ENCODE measurements around the gene MEAK7. TPM values are rescaled to one million over a fixed set of nuclear protein-coding genes. Genes with fewer than 3 reads are reported as not detected.

The MEAK7 gene
- total RNA-seq, 1 experiment from 2014 or later, result 30.9 TPM

DNA sequence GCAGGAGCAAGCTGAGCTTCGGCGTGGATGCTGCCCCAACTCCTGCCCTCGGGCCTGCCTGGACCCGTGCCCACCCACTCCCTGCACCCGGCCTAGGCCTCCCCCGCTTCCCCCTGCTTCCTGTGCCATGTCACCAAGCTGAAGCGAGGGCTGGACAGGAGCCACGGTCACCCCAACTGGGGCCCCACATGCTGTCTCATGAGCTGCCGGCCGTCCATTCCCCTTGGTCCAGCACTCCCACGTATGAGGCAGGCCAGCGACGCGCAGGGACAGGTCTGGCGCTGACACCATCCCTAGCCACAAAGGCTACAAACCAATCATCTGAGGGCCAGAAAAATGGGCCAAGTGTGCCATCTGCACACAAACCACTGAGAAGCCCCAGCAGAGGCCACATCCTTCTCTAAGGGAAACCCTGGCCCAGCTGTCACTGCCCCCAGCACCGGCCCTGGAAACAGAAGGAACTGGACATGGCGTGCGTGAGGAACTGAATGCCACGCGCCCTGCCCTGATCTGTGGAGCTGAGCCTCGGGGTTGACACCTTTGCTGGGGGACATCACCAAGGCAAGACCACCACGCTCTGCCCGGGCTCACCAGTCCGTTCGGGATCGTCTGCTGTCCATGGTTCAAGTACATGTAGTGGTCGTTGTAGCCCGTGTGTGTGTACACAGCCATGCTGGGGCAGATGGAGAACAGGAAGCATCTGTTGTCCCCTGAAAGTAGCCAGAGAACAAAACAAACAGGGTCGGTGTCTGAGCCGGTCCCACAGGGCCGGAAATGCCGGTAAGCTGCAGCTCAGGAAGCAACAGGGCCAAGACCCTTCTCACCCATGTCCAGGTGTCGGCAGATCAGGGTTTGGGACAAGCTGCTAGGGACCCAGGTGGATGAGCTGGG is 22.2 kb downstream of the MEAK7 start:
- Mint-ChIP-seq H3K27me3 (ENCODE audit: insufficient read depth, unreplicated experiment) (no peaks in the 10 kb centered on the region), H3K4me1 (ENCODE audit: low read depth, unreplicated experiment) (no peaks in the 10 kb centered on the region), H3K36me3 (ENCODE audit: insufficient read depth, unreplicated experiment) (peaks cover 16% of the 10 kb centered on the region), H3K27ac (ENCODE audit: unreplicated experiment) (no peak overlapping the region), H3K4me3 (ENCODE audit: unreplicated experiment) (no peak overlapping the region), H3K9me3 (ENCODE audit: unreplicated experiment) (no peaks in the 10 kb centered on the region)
- CTCF ChIA-PET, result interaction anchor here (1.2 to 1.4 kb wide), 2 partner anchors 174 to 259 kb away, joined by 3 read pairs; no protein-coding TSS in a partner anchor
- BruUV-seq (replicated peaks), result no TSS peak
- no peaks in the 10 kb centered on the region for H3K9me3 ChIP-seq
- intact Hi-C loops (cut with micrococcal nuclease; ENCODE audit: unreplicated experiment), result loop anchor here (10.0 kb wide), 2 partner anchors 297 to 397 kb away; partner anchors contain the start of gene TAF1C
- TF ChIP-seq, protein P1, sequence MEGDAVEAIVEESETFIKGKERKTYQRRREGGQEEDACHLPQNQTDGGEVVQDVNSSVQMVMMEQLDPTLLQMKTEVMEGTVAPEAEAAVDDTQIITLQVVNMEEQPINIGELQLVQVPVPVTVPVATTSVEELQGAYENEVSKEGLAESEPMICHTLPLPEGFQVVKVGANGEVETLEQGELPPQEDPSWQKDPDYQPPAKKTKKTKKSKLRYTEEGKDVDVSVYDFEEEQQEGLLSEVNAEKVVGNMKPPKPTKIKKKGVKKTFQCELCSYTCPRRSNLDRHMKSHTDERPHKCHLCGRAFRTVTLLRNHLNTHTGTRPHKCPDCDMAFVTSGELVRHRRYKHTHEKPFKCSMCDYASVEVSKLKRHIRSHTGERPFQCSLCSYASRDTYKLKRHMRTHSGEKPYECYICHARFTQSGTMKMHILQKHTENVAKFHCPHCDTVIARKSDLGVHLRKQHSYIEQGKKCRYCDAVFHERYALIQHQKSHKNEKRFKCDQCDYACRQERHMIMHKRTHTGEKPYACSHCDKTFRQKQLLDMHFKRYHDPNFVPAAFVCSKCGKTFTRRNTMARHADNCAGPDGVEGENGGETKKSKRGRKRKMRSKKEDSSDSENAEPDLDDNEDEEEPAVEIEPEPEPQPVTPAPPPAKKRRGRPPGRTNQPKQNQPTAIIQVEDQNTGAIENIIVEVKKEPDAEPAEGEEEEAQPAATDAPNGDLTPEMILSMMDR (IDR thresholded peaks at IDR 0.05; ENCODE audit: insufficient read depth in 1 of 2, low read depth in 1 of 2, low read length in 1 of 2, severe bottlenecking in 1 of 2, unreplicated experiment in 1 of 2), result no peak
- H3K4me1 ChIP-seq, result no peaks in the 10 kb centered on the region
- DNase-seq, result peak in 1 of 2 experiments; percentile 29
- POLR2A ChIA-PET, result no interaction called here
- no peak overlapping the region for H3K4me3 ChIP-seq (ENCODE audit: low read depth, low read length)
- H3K36me3 ChIP-seq (ENCODE audit: control insufficient read depth, insufficient read depth, low read length), result no peaks in the 10 kb centered on the region; the same call in none of the 2 replicates
- no peaks in the 10 kb centered on the region for H3K27me3 ChIP-seq (replicated peaks; ENCODE audit: control insufficient read depth, insufficient read depth, low read length)

DNA sequence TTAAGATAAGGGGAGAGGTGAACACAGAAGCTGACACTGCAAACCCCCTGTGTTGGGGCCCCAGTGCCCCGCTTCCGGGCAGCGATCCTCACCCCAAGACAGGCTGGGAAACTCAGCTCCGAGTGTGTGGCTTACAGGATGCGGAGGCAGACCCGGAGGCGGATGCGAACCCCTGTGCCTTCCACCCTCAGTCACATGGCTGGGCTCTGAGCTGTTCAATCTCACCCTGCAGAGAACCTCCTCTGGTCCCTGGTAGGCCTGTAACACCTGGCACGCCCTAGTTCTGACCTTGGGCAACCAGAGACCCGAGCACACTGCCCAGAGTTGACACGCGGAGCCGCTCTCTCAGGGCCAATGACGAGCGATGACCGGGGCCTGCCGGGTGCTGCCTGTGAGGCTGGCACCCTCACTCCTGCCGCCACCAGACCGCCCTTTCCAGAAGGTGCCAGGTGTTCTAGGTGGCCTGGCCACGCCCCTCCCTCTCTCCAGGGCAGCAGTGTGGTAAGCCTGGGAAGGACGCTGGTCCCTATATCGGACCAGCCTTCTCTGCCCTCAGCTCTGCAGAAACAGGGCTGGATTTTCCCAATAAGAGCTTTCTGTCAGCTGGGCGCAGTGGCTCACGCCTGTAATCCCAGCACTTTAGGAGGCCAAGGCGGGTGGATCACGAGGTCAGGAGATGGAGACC is 23.3 kb downstream of the MEAK7 start:
- DNase-seq, result no peak
- TF ChIP-seq, protein P1 (IDR thresholded peaks at IDR 0.05; ENCODE audit: insufficient read depth in 1 of 2, low read depth in 1 of 2, low read length in 1 of 2, severe bottlenecking in 1 of 2, unreplicated experiment in 1 of 2), result no peak
- intact Hi-C loops (cut with micrococcal nuclease; ENCODE audit: unreplicated experiment), result loop anchor here (10.0 kb wide), 2 partner anchors 296 to 396 kb away; partner anchors contain the start of gene TAF1C
- ChIA-PET CTCF (interaction anchor here (1.2 kb wide), 1 partner anchor 173 kb away, joined by 3 read pairs; no protein-coding TSS in a partner anchor), POLR2A (interaction anchor here (0.7 kb wide), 1 partner anchor 202 kb away, joined by 3 read pairs; no protein-coding TSS in a partner anchor)
- Mint-ChIP-seq H3K27me3 (ENCODE audit: insufficient read depth, unreplicated experiment) (no peaks in the 10 kb centered on the region), H3K4me3 (ENCODE audit: unreplicated experiment) (no peak overlapping the region), H3K4me1 (ENCODE audit: low read depth, unreplicated experiment) (no peaks in the 10 kb centered on the region), H3K9me3 (ENCODE audit: unreplicated experiment) (no peaks in the 10 kb centered on the region), H3K27ac (ENCODE audit: unreplicated experiment) (no peak overlapping the region), H3K36me3 (ENCODE audit: insufficient read depth, unreplicated experiment) (peaks cover 21% of the 10 kb centered on the region)
- Histone ChIP-seq H3K4me1 (no peaks in the 10 kb centered on the region), H3K27me3 (replicated peaks; ENCODE audit: control insufficient read depth, insufficient read depth, low read length) (no peaks in the 10 kb centered on the region), H3K9me3 (no peaks in the 10 kb centered on the region), H3K4me3 (ENCODE audit: low read depth, low read length) (no peak overlapping the region), H3K36me3 (ENCODE audit: control insufficient read depth, insufficient read depth, low read length) (peaks cover 2% of the 10 kb centered on the region)
- no TSS peak for BruUV-seq (replicated peaks)

DNA sequence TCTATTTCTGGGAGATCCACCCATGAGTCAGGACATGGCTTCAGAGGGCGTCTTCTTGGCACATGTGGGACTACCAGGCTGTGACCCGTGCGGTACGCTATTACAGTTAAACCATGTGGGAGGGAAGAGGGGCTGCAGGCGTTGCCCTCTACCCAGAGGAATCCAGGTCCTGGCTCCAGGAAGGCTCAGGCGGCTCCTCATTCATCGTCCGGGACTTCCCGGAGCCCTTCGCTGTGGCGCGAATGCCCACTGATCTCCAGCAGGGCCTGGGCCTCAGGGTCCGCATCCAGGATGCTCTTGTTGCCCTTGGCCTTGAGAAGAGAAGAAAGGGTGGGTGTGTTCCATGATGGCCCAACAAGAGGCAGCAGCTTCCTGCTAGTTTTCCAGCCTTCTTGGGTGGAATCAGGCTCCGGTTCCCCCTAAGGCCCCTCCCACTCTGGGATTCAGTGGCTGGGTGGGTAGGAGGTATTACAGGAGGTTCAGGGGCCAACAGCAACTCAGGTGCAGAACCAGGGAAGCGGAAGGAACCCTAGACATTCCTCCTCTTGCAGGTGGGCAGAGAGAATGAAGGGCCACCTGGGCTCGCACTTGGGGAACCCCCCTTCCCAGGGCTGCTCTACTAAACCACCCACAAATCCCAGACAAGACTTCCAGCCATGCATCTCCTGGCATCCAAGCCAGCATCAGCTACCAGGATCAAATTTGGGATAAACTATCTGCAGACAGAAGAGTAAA is 24.6 kb downstream of the MEAK7 start:
- H3K4me3 Mint-ChIP-seq (ENCODE audit: unreplicated experiment), result no peak overlapping the region
- BruUV-seq (replicated peaks), result no TSS peak
- TF ChIP-seq, protein P1 (IDR thresholded peaks at IDR 0.05; ENCODE audit: insufficient read depth in 1 of 2, low read depth in 1 of 2, low read length in 1 of 2, severe bottlenecking in 1 of 2, unreplicated experiment in 1 of 2), result no peak
- no peaks in the 10 kb centered on the region for H3K27me3 ChIP-seq (replicated peaks; ENCODE audit: control insufficient read depth, insufficient read depth, low read length)
- ChIA-PET POLR2A (no interaction called here), CTCF (no interaction called here)
- peaks cover 9% of the 10 kb centered on the region for H3K4me1 ChIP-seq
- intact Hi-C loops (cut with micrococcal nuclease; ENCODE audit: unreplicated experiment), result loop anchor here (10.0 kb wide), 2 partner anchors 295 to 395 kb away; partner anchors contain the start of gene TAF1C
- H3K27me3 Mint-ChIP-seq (ENCODE audit: insufficient read depth, unreplicated experiment), result no peaks in the 10 kb centered on the region
- H3K9me3 Mint-ChIP-seq (ENCODE audit: unreplicated experiment), result peaks cover 9% of the 10 kb centered on the region
- no peak overlapping the region for H3K27ac Mint-ChIP-seq (ENCODE audit: unreplicated experiment)
- H3K9me3 ChIP-seq, result no peaks in the 10 kb centered on the region
- H3K36me3 Mint-ChIP-seq (ENCODE audit: insufficient read depth, unreplicated experiment), result peaks cover 22% of the 10 kb centered on the region
- H3K36me3 ChIP-seq (ENCODE audit: control insufficient read depth, insufficient read depth, low read length), result peaks cover 2% of the 10 kb centered on the region
- peaks cover 12% of the 10 kb centered on the region for H3K4me1 Mint-ChIP-seq (ENCODE audit: low read depth, unreplicated experiment)
- DNase-seq, result no peak
- no peak overlapping the region for H3K4me3 ChIP-seq (ENCODE audit: low read depth, low read length)
